ENCODE results near the gene BSPRY. TPM values are rescaled to one million over a fixed set of nuclear protein-coding genes. Genes with fewer than 3 reads are reported as not detected.
A peak's percentile ranks its signal among the peaks of the same experiment; 100 is the strongest.

The BSPRY gene
- total and polyA plus RNA-seq, 2 experiments from 2014 or later, result 6.1 to 12.0 TPM

DNA sequence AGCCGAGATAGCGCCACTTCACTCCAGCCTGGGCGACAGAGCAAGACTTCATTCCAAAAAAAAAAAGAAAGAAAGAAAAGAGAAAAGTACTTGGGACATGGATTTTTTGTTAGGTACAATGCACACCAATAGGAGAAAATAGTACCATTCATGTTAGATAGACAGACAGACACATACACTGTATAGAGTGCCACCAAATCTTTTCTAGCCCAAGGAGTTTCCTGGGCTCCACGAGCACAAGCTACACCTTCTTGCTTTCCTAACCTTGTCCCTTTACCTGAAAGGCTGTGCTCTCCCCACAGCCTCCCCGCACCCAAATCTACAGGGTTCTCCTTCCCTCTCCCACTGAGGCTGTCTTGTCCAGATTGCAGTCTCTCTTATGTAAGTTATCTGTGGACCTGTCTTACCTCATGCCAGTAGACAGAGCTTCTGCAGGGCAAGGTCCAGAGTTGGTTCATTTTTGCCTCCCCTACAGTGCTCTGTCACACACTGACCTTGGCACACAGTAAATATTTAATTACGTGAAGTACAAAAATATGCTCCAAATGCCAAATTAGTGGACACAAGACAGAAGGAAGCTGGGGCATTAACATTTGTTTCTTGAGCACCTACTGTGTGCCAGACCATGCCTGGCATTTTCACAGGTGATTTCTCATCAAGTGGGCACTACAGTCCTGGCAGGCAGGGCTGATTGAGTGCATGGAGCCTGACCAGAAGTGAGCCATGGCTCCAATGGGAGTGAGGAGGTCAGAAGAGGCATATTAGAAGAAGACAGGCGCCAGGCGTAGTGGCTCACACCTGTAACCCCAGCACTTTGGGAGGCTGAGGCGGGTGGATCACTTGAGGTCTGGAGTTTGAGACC, 45.9 kb downstream of the BSPRY start:
- no peak overlapping the region for H3K4me2 ChIP-seq
- no peaks in the 10 kb centered on the region for H3K27me3 ChIP-seq
- no peaks in the 10 kb centered on the region for H3K9me3 ChIP-seq (ENCODE audit: low read depth)
- no peak for DNase-seq (ENCODE audit: low spot score)
- H3K79me2 ChIP-seq, result peaks cover 46% of the 10 kb centered on the region
- H2AFZ ChIP-seq, result no peak overlapping the region
- H3K4me3 ChIP-seq, result no peak overlapping the region
- no peaks in the 10 kb centered on the region for H3K36me3 ChIP-seq (replicated peaks; ENCODE audit: insufficient read depth, low read depth)
- peaks cover 28% of the 10 kb centered on the region for H3K4me1 ChIP-seq (ENCODE audit: insufficient read depth)
- H4K20me1 ChIP-seq (ENCODE audit: insufficient read depth, poor library complexity, severe bottlenecking), result no peaks in the 10 kb centered on the region
- no peak overlapping the region for H3K27ac ChIP-seq
- TF ChIP-seq EZH2phosphoT487 (IDR thresholded peaks at IDR 0.05; ENCODE audit: low read depth, severe bottlenecking, unreplicated experiment), result no peak
- TF ChIP-seq EZH2 (IDR thresholded peaks at IDR 0.05; ENCODE audit: borderline replicate concordance), result no peak
- TF ChIP-seq, protein P1, sequence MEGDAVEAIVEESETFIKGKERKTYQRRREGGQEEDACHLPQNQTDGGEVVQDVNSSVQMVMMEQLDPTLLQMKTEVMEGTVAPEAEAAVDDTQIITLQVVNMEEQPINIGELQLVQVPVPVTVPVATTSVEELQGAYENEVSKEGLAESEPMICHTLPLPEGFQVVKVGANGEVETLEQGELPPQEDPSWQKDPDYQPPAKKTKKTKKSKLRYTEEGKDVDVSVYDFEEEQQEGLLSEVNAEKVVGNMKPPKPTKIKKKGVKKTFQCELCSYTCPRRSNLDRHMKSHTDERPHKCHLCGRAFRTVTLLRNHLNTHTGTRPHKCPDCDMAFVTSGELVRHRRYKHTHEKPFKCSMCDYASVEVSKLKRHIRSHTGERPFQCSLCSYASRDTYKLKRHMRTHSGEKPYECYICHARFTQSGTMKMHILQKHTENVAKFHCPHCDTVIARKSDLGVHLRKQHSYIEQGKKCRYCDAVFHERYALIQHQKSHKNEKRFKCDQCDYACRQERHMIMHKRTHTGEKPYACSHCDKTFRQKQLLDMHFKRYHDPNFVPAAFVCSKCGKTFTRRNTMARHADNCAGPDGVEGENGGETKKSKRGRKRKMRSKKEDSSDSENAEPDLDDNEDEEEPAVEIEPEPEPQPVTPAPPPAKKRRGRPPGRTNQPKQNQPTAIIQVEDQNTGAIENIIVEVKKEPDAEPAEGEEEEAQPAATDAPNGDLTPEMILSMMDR (IDR thresholded peaks at IDR 0.05; ENCODE audit: poor library complexity), result no peak
- 94% methylated on average over 8 of the region's 9 CpGs for WGBS (ENCODE audit: low lambda C conversion rate, missing lambda C conversion rate)
- H3K9me2 ChIP-seq (replicated peaks; ENCODE audit: insufficient read depth), result no peaks in the 10 kb centered on the region

GRCh38 chr9:113397203-113397631, 47.9 kb downstream of the BSPRY start:
- no peak for DNase-seq (ENCODE audit: low spot score)
- TF ChIP-seq, protein P1 (IDR thresholded peaks at IDR 0.05; ENCODE audit: poor library complexity), result no peak
- TF ChIP-seq EZH2 (IDR thresholded peaks at IDR 0.05; ENCODE audit: borderline replicate concordance), result no peak
- TF ChIP-seq EZH2phosphoT487 (IDR thresholded peaks at IDR 0.05; ENCODE audit: low read depth, severe bottlenecking, unreplicated experiment), result no peak
- peaks cover 52% of the 10 kb centered on the region for H3K79me2 ChIP-seq
- no peaks in the 10 kb centered on the region for H3K36me3 ChIP-seq (replicated peaks; ENCODE audit: insufficient read depth, low read depth)
- peaks cover 38% of the 10 kb centered on the region for H3K4me1 ChIP-seq (ENCODE audit: insufficient read depth)
- no peak overlapping the region for H3K4me3 ChIP-seq
- H3K27ac ChIP-seq, result peak overlapping the region; percentile 46
- H3K27me3 ChIP-seq, result no peaks in the 10 kb centered on the region
- no peak overlapping the region for H2AFZ ChIP-seq
- H3K4me2 ChIP-seq, result no peak overlapping the region
- H3K9me2 ChIP-seq (replicated peaks; ENCODE audit: insufficient read depth), result no peaks in the 10 kb centered on the region
- 96% methylated on average over 3 of the region's 3 CpGs for WGBS (ENCODE audit: low lambda C conversion rate, missing lambda C conversion rate)
- no peaks in the 10 kb centered on the region for H3K9me3 ChIP-seq (ENCODE audit: low read depth)
- H4K20me1 ChIP-seq (ENCODE audit: insufficient read depth, poor library complexity, severe bottlenecking), result no peaks in the 10 kb centered on the region

DNA sequence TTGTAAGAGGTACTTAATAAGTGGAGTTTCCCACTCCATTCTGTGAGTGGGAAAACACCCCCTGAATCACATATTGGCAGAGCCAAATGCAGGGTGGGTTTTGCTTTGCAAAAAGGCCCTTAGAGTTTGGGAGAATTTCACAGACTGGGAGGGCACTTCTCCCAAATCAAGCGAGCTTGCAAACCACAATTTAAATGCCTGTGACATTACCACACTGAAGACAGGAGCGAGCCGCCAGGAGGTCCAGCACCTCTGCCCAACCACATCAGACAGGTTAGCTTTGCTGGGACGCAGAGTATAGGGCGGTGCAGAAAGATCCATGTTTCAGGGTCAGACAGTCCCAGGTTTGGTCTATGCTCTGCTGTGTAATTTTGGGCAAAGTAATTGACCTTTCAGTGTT, 49.5 kb downstream of the BSPRY start:
- H4K20me1 ChIP-seq (ENCODE audit: insufficient read depth, poor library complexity, severe bottlenecking), result no peaks in the 10 kb centered on the region
- no peak for DNase-seq (ENCODE audit: low spot score)
- peaks cover 55% of the 10 kb centered on the region for H3K79me2 ChIP-seq
- TF ChIP-seq, protein P1 (IDR thresholded peaks at IDR 0.05; ENCODE audit: poor library complexity), result no peak
- no peak for TF ChIP-seq EZH2 (IDR thresholded peaks at IDR 0.05; ENCODE audit: borderline replicate concordance)
- TF ChIP-seq EZH2phosphoT487 (IDR thresholded peaks at IDR 0.05; ENCODE audit: low read depth, severe bottlenecking, unreplicated experiment), result no peak
- H3K4me2 ChIP-seq, result peak overlapping the region; percentile 93
- no peaks in the 10 kb centered on the region for H3K9me3 ChIP-seq (ENCODE audit: low read depth)
- H3K9me2 ChIP-seq (replicated peaks; ENCODE audit: insufficient read depth), result no peaks in the 10 kb centered on the region
- H3K36me3 ChIP-seq (replicated peaks; ENCODE audit: insufficient read depth, low read depth), result no peaks in the 10 kb centered on the region
- H3K4me1 ChIP-seq (ENCODE audit: insufficient read depth), result peaks cover 38% of the 10 kb centered on the region
- no peak overlapping the region for H3K4me3 ChIP-seq
- WGBS (ENCODE audit: low lambda C conversion rate, missing lambda C conversion rate), result 77% methylated on average over 5 of the region's 5 CpGs
- H3K27me3 ChIP-seq, result no peaks in the 10 kb centered on the region
- H2AFZ ChIP-seq, result no peak overlapping the region
- peak overlapping the region; percentile 49 for H3K27ac ChIP-seq
